Mesendoderm (in vitro differentiated cells): ENCODE results near the gene HLCS.

Source experiments
- DNase-seq: peaks from one replicate; pipeline ENCODE4 v3.0.0; 2013
- H2AK5ac ChIP-seq: 2 replicates; pipeline ENCODE4 v1.6.1; 2013; ENCODE audit warnings: low read length, inconsistent platforms
- H2BK120ac ChIP-seq: 2 replicates; pipeline ENCODE4 v1.6.1; 2013; ENCODE audit warnings: low read depth, mild to moderate bottlenecking, low read length, moderate library complexity, mixed read lengths
- H2BK15ac ChIP-seq: replicated peaks from 2 replicates; pipeline ENCODE4 v1.6.1; 2013; ENCODE audit warnings: low read depth, mild to moderate bottlenecking, moderate library complexity
- H2BK5ac ChIP-seq: 2 replicates; pipeline ENCODE4 v1.6.1; 2013; ENCODE audit warnings: low read length, inconsistent platforms
- H3K18ac ChIP-seq: 2 replicates; pipeline ENCODE4 v1.6.1; 2013; ENCODE audit warnings: mild to moderate bottlenecking, low read length, mixed read lengths
- H3K23ac ChIP-seq: one replicate; pipeline ENCODE4 v1.6.1; 2013; ENCODE audit warnings: low read length
- H3K27ac ChIP-seq: 2 replicates; pipeline ENCODE4 v1.5.1; 2013; ENCODE audit warnings: low read depth, mild to moderate bottlenecking, inconsistent platforms, low read length, moderate library complexity
- H3K27me3 ChIP-seq: 2 replicates; pipeline ENCODE4 v1.6.1; 2013; ENCODE audit warnings: low read length, control low read depth, mild to moderate bottlenecking, inconsistent platforms; ENCODE audit not compliant: insufficient read depth, poor library complexity
- H3K36me3 ChIP-seq: 2 replicates; pipeline ENCODE4 v1.6.1; 2013; ENCODE audit warnings: low read length, inconsistent platforms; ENCODE audit not compliant: control insufficient read depth, insufficient read depth
- H3K4ac ChIP-seq: one replicate; pipeline ENCODE4 v1.6.1; 2013; ENCODE audit warnings: low read depth, mild to moderate bottlenecking, low read length, moderate library complexity
- H3K4me1 ChIP-seq: 2 replicates; pipeline ENCODE4 v1.6.1; 2013; ENCODE audit warnings: low read depth, low read length, inconsistent platforms; ENCODE audit not compliant: control insufficient read depth
- H3K4me2 ChIP-seq: 2 replicates; pipeline ENCODE4 v1.6.1; 2013; ENCODE audit warnings: low read length
- H3K4me3 ChIP-seq: 2 replicates; pipeline ENCODE4 v1.5.1; 2013; ENCODE audit warnings: mild to moderate bottlenecking, low read length
- H3K56ac ChIP-seq: one replicate; pipeline ENCODE4 v1.6.1; 2013; ENCODE audit warnings: low read length
- H3K79me1 ChIP-seq: 2 replicates; pipeline ENCODE4 v1.6.1; 2013; ENCODE audit warnings: low read length, inconsistent platforms
- H3K79me2 ChIP-seq: 2 replicates; pipeline ENCODE4 v1.6.1; 2013; ENCODE audit warnings: mild to moderate bottlenecking, low read length; ENCODE audit not compliant: control insufficient read depth, insufficient read depth
- H3K9ac ChIP-seq: 2 replicates; pipeline ENCODE4 v1.6.1; 2013; ENCODE audit warnings: low read length, inconsistent platforms
- H4K5ac ChIP-seq: one replicate; pipeline ENCODE4 v1.6.1; 2013; ENCODE audit warnings: low read length
- H4K8ac ChIP-seq: one replicate; pipeline ENCODE4 v1.6.1; 2013; ENCODE audit warnings: low read depth, mild to moderate bottlenecking, control low read depth, low read length, moderate library complexity
- WGBS: extraction: QIAGEN DNeasy Blood & Tissue Kit; methylation state at CpG from one replicate; pipeline ENCODE4 v1.1.7; 2013; ENCODE audit warnings: low lambda C conversion rate, missing lambda C conversion rate; ENCODE audit not compliant: insufficient coverage; ENCODE audit errors: extremely low coverage; 5-methylcytosine and 5-hydroxymethylcytosine counted together

Gene HLCS

DNA sequence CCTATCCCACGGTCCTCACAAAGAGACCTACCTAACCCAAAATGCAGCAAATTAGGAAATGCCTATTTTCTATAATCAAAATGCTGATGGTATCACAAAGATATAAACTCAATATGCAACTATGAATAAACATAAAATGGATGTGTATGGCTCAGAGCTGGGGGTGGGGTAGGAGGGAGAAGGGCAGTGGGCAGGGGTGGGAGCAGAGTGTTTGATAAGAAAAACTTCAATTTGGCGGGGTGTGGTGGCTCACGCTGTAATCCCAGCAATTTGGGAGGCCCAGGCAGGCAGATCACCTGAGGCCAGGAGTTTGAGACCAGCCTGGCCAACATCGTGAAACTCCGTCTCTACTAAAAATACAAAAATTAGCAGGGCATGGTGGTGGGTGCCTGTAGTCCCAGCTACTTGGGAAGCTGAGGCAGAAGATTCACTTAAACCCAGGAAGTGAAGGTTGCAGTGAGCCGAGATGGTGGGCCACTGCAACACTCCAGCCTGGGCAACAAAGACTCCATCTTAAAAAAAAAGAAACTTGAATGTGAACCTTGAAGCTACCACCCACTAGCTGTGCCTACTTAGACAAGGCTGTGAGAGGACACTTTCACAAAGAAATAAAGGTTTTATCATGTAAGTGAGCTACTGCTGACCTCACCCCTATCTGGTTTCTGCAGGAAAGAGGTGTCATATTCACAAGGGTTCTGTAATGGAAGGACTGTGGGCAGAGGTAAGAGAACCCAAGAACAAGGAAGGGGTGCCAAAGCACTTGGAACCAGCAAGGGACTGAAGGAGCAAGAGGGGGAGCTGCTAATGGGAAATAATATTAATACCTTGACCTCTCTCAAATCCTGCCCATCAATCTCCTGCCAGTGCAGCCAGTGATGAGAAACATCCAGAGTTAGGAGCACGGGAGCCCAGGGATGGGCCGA lies 53.0 kb downstream of the HLCS start:
- Histone ChIP-seq H2BK15ac (no peak overlapping the region), H3K27me3 (no peaks in the 10 kb centered on the region), H3K4me2 (no peak overlapping the region), H3K4me3 (no peak overlapping the region), H2BK5ac (no peak overlapping the region), H2BK120ac (no peak overlapping the region), H3K4ac (no peak overlapping the region), H3K18ac (no peak overlapping the region), H3K27ac (no peak overlapping the region), H3K9ac (no peak overlapping the region), H4K5ac (no peak overlapping the region), H3K23ac (no peak overlapping the region), H4K8ac (no peak overlapping the region), H3K4me1 (no peaks in the 10 kb centered on the region), H3K56ac (no peak overlapping the region), H3K36me3 (peaks cover 1% of the 10 kb centered on the region), H3K79me1 (no peaks in the 10 kb centered on the region), H3K79me2 (no peaks in the 10 kb centered on the region), H2AK5ac (no peak overlapping the region)
- no peak for DNase-seq
- WGBS, result no CpG with 5 or more reads among the region's 8 CpGs

DNA sequence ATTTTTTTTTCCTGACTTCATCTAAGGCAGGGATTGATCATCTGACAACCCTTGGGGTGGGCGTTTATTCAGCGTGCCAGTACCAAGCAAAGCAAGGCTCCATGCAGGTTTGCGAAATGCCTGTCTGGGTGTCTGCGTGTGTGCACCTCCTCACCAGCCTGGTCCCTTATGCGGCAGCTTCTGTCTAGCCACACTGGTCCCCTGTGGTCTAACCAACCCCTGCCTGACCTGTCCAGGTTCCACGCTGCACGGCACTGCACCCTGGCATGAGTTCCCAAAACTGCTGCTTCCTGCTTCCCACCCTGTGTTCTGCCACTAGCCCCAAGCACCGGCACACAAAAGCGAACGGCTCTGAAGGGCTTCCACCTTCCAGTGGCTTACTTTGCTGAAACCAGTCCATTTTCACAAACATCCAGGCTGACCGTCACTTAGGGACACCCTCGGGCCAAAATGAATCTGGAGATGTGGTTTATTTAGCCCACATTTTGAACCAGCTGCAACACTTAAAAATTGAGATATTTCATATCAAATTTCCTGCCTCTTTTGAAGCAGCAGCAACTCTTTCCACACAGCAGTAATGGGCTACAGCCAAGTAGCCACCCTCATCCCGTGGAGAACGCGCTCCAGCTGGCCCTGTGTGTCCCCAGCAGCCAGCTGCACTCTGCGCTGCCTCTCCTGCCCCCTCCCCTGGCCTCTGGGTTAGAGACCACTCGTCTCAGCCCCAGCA lies 55.7 kb downstream of the HLCS start:
- no peaks in the 10 kb centered on the region for H3K79me1 ChIP-seq
- WGBS, result no CpG with 5 or more reads among the region's 17 CpGs
- no peak overlapping the region for H2BK15ac ChIP-seq
- H3K79me2 ChIP-seq, result no peaks in the 10 kb centered on the region
- H3K23ac ChIP-seq, result no peak overlapping the region
- no peak for DNase-seq
- H3K4me2 ChIP-seq, result no peak overlapping the region
- no peak overlapping the region for H3K27ac ChIP-seq
- H3K56ac ChIP-seq, result no peak overlapping the region
- no peak overlapping the region for H3K4ac ChIP-seq
- H2BK5ac ChIP-seq, result no peak overlapping the region
- H2AK5ac ChIP-seq, result no peak overlapping the region
- no peaks in the 10 kb centered on the region for H3K4me1 ChIP-seq
- H3K4me3 ChIP-seq, result no peak overlapping the region
- peaks cover 1% of the 10 kb centered on the region for H3K36me3 ChIP-seq
- no peak overlapping the region for H3K9ac ChIP-seq
- H2BK120ac ChIP-seq, result no peak overlapping the region
- no peak overlapping the region for H4K5ac ChIP-seq
- H4K8ac ChIP-seq, result no peak overlapping the region
- H3K18ac ChIP-seq, result no peak overlapping the region
- no peaks in the 10 kb centered on the region for H3K27me3 ChIP-seq

DNA sequence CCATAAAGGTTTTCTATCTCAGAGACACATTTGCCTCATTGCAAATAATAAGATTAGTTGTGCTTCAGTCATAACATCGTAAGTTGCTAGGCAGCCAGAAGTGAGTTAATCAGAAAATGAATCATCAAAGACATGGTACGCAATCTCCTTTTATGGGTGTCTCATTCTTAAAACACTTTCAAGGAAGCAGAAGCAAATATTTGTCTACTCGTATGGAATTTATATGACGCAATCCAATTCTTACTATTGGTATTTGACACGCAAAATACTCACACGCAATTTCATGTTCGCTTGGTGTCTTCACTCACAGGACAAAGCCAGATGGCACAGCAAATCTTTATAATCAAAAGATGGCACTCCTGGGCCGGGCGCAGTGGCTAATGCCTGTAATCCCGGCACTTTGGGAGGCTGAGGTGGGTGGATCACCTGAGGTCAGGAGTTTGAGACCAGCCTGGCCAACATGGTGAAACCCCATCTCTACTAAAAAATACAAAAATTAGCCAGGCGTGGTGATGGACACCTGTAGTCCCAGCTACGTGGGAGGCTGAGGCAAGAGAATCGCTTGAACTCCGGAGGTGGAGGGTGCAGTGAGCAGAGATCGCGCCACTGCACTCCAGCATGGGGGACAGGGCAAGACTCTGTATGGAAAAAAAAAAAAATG lies 56.4 kb downstream of the HLCS start:
- no peak for DNase-seq
- WGBS, result no CpG with 5 or more reads among the region's 16 CpGs
- H4K5ac ChIP-seq, result no peak overlapping the region
- H3K27me3 ChIP-seq, result no peaks in the 10 kb centered on the region
- H3K4ac ChIP-seq, result no peak overlapping the region
- no peak overlapping the region for H2AK5ac ChIP-seq
- peaks cover 1% of the 10 kb centered on the region for H3K36me3 ChIP-seq
- no peak overlapping the region for H3K4me2 ChIP-seq
- H3K4me3 ChIP-seq, result no peak overlapping the region
- no peak overlapping the region for H2BK120ac ChIP-seq
- no peak overlapping the region for H4K8ac ChIP-seq
- H3K56ac ChIP-seq, result no peak overlapping the region
- H3K79me2 ChIP-seq, result no peaks in the 10 kb centered on the region
- no peak overlapping the region for H3K23ac ChIP-seq
- H2BK5ac ChIP-seq, result no peak overlapping the region
- no peaks in the 10 kb centered on the region for H3K4me1 ChIP-seq
- no peak overlapping the region for H3K18ac ChIP-seq
- H3K79me1 ChIP-seq, result no peaks in the 10 kb centered on the region
- no peak overlapping the region for H3K27ac ChIP-seq
- H2BK15ac ChIP-seq, result no peak overlapping the region
- H3K9ac ChIP-seq, result no peak overlapping the region

DNA sequence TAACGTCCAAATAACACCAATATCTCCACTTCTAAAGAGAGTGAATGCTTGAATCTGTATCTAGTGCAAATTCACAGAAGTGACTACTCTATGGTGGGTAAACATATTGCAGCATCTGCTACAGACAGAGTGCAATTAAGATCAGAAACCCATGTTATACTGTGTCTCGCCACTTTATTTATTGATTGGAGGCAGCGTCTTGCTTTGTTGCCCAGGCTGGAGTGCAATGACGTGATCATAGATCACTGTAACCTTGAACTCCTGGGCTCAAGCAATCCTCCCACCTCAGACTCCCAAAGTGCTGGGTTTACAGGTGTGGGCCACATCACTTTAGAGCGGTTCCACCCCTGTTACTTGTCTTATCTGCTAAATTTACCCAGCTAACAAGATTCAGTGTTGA lies 57.0 kb downstream of the HLCS start:
- no peaks in the 10 kb centered on the region for H3K79me2 ChIP-seq
- peaks cover 1% of the 10 kb centered on the region for H3K36me3 ChIP-seq
- H2BK120ac ChIP-seq, result no peak overlapping the region
- no peak overlapping the region for H2BK5ac ChIP-seq
- H3K4me1 ChIP-seq, result no peaks in the 10 kb centered on the region
- no peak overlapping the region for H3K4ac ChIP-seq
- no CpG with 5 or more reads among the region's 5 CpGs for WGBS
- H2AK5ac ChIP-seq, result no peak overlapping the region
- no peak overlapping the region for H4K8ac ChIP-seq
- H4K5ac ChIP-seq, result no peak overlapping the region
- no peaks in the 10 kb centered on the region for H3K27me3 ChIP-seq
- H3K4me3 ChIP-seq, result no peak overlapping the region
- no peak overlapping the region for H2BK15ac ChIP-seq
- H3K56ac ChIP-seq, result no peak overlapping the region
- no peak overlapping the region for H3K23ac ChIP-seq
- no peak overlapping the region for H3K9ac ChIP-seq
- DNase-seq, result no peak
- H3K27ac ChIP-seq, result no peak overlapping the region
- H3K4me2 ChIP-seq, result no peak overlapping the region
- H3K79me1 ChIP-seq, result no peaks in the 10 kb centered on the region
- H3K18ac ChIP-seq, result no peak overlapping the region

DNA sequence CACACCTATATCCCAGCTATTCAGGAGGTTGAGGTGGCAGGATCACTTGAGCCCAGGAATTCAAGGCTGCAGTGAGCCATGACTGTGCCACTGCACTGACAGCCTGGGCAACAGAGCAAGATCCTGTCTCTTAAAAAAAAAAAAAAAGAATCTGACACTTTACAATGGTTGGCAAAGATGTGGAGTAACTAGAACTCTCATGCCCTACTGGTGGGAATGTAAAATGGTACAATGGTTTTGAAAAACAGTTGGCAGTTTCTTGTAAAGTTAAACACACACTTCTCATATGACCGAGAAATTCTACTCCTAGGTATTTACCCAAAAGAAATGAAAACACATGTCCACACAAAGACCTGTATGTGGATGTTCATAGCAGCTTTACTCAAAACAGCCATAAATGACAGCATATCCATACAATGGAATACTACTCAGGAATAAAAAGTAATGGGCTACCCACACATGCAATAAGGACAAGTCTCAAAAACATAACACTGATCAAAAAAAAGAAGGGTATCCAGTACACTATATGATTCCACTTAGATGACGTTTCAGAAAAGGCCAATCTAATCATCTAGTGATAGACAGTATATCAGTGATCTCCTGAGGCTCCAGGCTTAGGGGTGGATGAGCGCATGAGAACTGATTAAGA lies 58.1 kb downstream of the HLCS start:
- no CpG with 5 or more reads among the region's 3 CpGs for WGBS
- H3K79me2 ChIP-seq, result no peaks in the 10 kb centered on the region
- no peak overlapping the region for H3K4me2 ChIP-seq
- no peak overlapping the region for H3K56ac ChIP-seq
- H3K9ac ChIP-seq, result no peak overlapping the region
- no peak overlapping the region for H3K18ac ChIP-seq
- H2BK15ac ChIP-seq, result no peak overlapping the region
- no peaks in the 10 kb centered on the region for H3K27me3 ChIP-seq
- H3K27ac ChIP-seq, result no peak overlapping the region
- no peak overlapping the region for H2BK120ac ChIP-seq
- H3K23ac ChIP-seq, result no peak overlapping the region
- no peak overlapping the region for H2BK5ac ChIP-seq
- DNase-seq, result no peak
- no peak overlapping the region for H4K5ac ChIP-seq
- H4K8ac ChIP-seq, result no peak overlapping the region
- no peak overlapping the region for H3K4me3 ChIP-seq
- H3K36me3 ChIP-seq, result peaks cover 1% of the 10 kb centered on the region
- no peaks in the 10 kb centered on the region for H3K79me1 ChIP-seq
- no peak overlapping the region for H2AK5ac ChIP-seq
- no peak overlapping the region for H3K4ac ChIP-seq
- no peaks in the 10 kb centered on the region for H3K4me1 ChIP-seq
